GM20000 (cell line): ENCODE data around the gene CIART.

Source experiments
- DNase-seq: peaks from one replicate; pipeline ENCODE4 v3.0.0; 2012; ENCODE audit warnings: low spot score
- CTCF ChIP-seq: IDR thresholded peaks from 2 replicates; pipeline ENCODE4 v1.5.1; 2012; ENCODE audit warnings: mild to moderate bottlenecking, control low read depth; ENCODE audit errors: extremely low read depth, missing control alignments

Gene CIART

GRCh38 chr1:150281221-150281757, 1.1 kb upstream of the CIART start:
- TF ChIP-seq CTCF = peak; percentile 27
- peak; percentile 50 for DNase-seq

GRCh38 chr1:150282558-150282958, 204 bp downstream of the CIART start:
- DNase-seq = no peak
- TF ChIP-seq CTCF = no peak

GRCh38 chr1:150283260-150283659, 906 bp downstream of the CIART start:
- no peak for TF ChIP-seq CTCF
- no peak for DNase-seq

GRCh38 chr1:150288382-150288781, 6.0 kb downstream of the CIART start:
- DNase-seq = no peak
- no peak for TF ChIP-seq CTCF

- DNase-seq = no peak
- no peak for TF ChIP-seq CTCF
Measured at GRCh38 chr1:150288822-150289221, 6.5 kb downstream of the CIART start.

GRCh38 chr1:150293433-150294253, 11.3 kb downstream of the CIART start, which contains the start of gene MRPS21:
Gene MRPS21 (plus strand): TSS chr1:150293861. CDS start chr1:150294367, 506 bp downstream.
- no peak for TF ChIP-seq CTCF
- peak; percentile 87 for DNase-seq

GRCh38 chr1:150295476-150295875, 13.1 kb downstream of the CIART start:
- DNase-seq = no peak
- TF ChIP-seq CTCF = no peak
